PFSK-1 (cell line): ENCODE measurements around the gene DYNLT3.

Experiments used
- FOXP2 ChIP-seq: optimal IDR thresholded peaks from 2 replicates; pipeline ENCODE3; 2011; ENCODE audit warnings: borderline replicate concordance, control low read depth, inconsistent platforms; ENCODE audit not compliant: insufficient read depth; ENCODE audit errors: extremely low read length, extremely low read depth
- POLR2AphosphoS5 ChIP-seq: IDR thresholded peaks from 2 replicates; pipeline ENCODE4 v1.6.1; 2012; ENCODE audit warnings: low read depth, mild to moderate bottlenecking, control low read depth, low read length, moderate library complexity
- REST ChIP-seq, 2 experiments: IDR thresholded peaks; 2 replicates each; pipeline versions ENCODE4 v1.6.1 to v1.8.0; 2011 to 2012; ENCODE audit warnings: low read depth in 2 of 2, low read length in 2 of 2, control low read depth in 1 of 2, inconsistent platforms in 1 of 2, mild to moderate bottlenecking in 1 of 2, moderate library complexity in 1 of 2; ENCODE audit not compliant: insufficient read depth in 1 of 2
- SIN3A ChIP-seq: IDR thresholded peaks from 2 replicates; pipeline ENCODE4 v1.6.1; 2012; ENCODE audit warnings: mild to moderate bottlenecking, low read length, moderate library complexity, borderline replicate concordance; ENCODE audit not compliant: insufficient read depth
- TAF1 ChIP-seq: IDR thresholded peaks from 2 replicates; pipeline ENCODE4 v1.6.1; 2012; ENCODE audit warnings: low read length, control low read depth, borderline replicate concordance; ENCODE audit not compliant: insufficient read depth

DYNLT3 gene

DNA sequence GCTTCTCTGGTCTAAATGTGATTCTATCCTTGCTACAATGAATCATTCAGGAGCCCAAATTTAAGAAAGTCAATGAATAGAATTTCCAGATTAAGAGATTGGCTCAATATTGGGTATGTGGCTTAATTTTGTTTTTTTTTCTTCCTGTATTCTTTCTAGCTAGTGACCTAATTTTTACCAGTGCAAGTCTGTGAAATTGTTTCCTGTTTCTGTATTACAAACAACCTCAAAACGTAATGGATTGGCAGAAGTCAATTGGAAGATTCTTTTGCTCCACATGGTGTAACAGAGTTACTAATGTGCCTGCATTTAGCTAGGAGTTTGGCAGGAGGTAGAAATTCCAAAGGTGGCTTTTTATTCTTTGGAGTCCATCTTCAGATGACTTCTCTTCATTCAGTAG, 17.6 kb downstream of the DYNLT3 start:
- no peak for TF ChIP-seq POLR2AphosphoS5
- TF ChIP-seq SIN3A: no peak
- no peak for TF ChIP-seq TAF1
- TF ChIP-seq REST (IDR thresholded peaks at IDR 0.05; ENCODE audit: insufficient read depth in 1 of 2, low read depth in 2 of 2, low read length in 2 of 2): no peak
- no peak for TF ChIP-seq FOXP2

DNA sequence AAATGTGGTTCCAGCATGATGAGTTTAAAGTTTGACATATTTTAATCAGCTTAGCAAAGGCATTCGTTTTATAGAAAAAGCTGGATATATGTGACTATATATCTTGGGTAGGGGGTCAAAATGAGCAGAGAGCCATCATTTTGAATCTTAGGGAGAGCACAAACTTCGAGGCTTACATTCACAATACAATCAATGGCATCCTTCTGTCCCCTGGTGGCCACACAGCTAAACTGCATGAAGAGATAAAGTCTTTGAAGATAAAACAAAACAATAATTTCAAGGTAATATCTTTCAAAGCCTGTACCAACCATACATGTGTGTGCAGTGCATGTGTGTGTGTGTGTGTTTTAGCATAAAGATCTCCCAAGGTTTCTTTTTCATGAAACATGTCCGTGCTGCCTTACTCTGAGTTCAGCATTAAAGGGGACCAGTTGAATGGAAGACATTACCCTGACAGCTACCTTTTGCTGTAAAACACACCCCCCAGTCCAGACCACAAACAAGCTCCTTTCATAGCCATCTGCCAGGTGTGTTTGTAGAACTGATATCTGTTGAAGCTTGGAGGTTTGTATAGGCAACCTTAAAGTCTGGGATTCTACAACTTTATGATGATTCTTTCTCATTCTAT, 22.0 kb downstream of the DYNLT3 start:
- TF ChIP-seq TAF1 (no peak), SIN3A (no peak), FOXP2 (no peak), POLR2AphosphoS5 (no peak), REST (IDR thresholded peaks at IDR 0.05; ENCODE audit: insufficient read depth in 1 of 2, low read depth in 2 of 2, low read length in 2 of 2) (no peak)

GRCh38 chrX:37824491-37825214, 22.7 kb downstream of the DYNLT3 start:
- TF ChIP-seq REST (IDR thresholded peaks at IDR 0.05; ENCODE audit: insufficient read depth in 1 of 2, low read depth in 2 of 2, low read length in 2 of 2) (no peak), TAF1 (no peak), FOXP2 (no peak), SIN3A (no peak), POLR2AphosphoS5 (no peak)

- TF ChIP-seq TAF1 (no peak), POLR2AphosphoS5 (no peak), SIN3A (no peak), FOXP2 (no peak), REST (IDR thresholded peaks at IDR 0.05; ENCODE audit: insufficient read depth in 1 of 2, low read depth in 2 of 2, low read length in 2 of 2) (no peak)
These were observed 26.7 kb downstream of the DYNLT3 start for GRCh38 chrX:37820646-37821045.
